ENCODE measurements around the gene GCLC.

DNA sequence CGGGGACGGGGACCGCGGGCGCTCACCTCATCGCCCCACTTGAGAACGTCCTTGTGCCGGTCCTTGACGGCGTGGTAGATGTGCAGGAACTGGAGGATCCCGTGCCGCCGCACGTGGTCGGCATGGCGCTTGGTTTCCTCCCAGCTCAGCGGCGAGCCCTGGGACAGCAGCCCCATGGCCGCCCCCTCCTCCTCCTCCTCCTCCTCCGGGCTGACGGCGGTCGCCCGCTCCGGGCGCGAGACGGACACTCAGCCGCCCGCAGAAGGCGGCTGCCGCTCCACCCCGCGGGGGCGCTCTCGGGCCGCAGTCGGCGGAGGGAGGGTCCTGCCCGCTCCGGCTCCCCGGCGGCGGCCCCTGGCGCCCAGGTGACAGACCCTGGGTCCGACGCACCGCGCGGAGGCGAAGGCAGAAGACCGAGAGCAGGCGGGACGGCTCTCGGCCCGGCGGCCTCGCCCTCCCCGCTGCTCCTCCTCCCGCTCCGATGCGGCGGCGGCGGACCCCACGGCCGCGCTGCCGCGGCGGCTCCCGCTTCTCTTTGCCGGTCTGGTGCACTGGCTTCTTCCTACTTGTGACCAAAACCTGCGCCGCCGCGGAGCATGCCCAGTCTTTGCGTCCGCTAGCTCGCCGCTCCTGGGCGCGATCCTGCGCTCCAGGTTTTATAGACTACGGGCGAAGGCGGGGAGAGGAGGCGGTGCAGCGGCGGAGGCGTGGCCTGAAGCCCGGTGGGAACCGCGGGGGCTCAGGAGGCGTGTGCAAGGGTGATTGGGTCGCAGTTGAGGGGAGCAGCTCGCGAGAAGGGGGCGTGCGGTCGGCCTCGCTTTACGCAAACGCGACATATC, at the start of gene GCLC:
- no peak for TF ChIP-seq POLR2AphosphoS5 (IDR thresholded peaks at IDR 0.05; ENCODE audit: low read depth, low read length)
- TF ChIP-seq POLR2A (IDR thresholded peaks at IDR 0.05; ENCODE audit: low read depth, low read length), result peak; percentile 20; the same call in 1 of the 2 replicates
- TF ChIP-seq SPI1 (IDR thresholded peaks at IDR 0.05; ENCODE audit: low read depth, low read length), result no peak
- no peak for TF ChIP-seq TAF1 (IDR thresholded peaks at IDR 0.05; ENCODE audit: low read depth, low read length)

All from GM12891 (cell line).